Cortex of kidney (tissue), 1 donor: ENCODE results near the gene NEU2.

Source experiments
- DNase-seq: peaks from one replicate; lab custom pipeline; 2025; lab: John Stamatoyannopoulos, UW

Gene NEU2

GRCh38 chr2:233032551-233033320 is at the start of gene NEU2:
NEU2 (plus strand) TSS chr2:233032672; CDS start chr2:233032672, 0 bp downstream.
- no peak for DNase-seq

GRCh38 chr2:232982926-232983668 is 49.4 kb upstream of the NEU2 start:
- no peak for DNase-seq

DNA sequence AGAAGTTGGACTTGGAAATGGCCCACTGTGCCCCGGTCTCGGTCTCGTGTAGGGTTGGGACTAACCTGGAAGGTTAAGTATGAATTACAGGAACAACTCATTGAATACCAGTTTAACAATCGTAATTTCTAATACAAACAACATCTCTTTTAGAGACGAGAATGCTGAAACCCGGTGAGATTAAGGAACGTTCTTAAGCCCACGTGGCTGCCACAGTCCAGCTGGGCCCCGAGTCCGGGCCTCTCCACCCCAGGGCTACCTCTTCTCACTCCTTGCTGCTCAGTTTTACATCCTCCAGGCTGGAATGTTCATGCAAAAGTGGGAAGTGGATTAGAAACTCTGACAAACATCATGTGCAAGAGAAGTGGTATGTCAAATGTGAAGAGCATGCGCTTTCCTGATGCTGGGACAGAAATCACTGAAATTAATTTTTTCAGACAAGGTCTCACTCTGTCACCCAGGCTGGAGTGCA is 48.8 kb upstream of the NEU2 start:
- no peak for DNase-seq

DNA sequence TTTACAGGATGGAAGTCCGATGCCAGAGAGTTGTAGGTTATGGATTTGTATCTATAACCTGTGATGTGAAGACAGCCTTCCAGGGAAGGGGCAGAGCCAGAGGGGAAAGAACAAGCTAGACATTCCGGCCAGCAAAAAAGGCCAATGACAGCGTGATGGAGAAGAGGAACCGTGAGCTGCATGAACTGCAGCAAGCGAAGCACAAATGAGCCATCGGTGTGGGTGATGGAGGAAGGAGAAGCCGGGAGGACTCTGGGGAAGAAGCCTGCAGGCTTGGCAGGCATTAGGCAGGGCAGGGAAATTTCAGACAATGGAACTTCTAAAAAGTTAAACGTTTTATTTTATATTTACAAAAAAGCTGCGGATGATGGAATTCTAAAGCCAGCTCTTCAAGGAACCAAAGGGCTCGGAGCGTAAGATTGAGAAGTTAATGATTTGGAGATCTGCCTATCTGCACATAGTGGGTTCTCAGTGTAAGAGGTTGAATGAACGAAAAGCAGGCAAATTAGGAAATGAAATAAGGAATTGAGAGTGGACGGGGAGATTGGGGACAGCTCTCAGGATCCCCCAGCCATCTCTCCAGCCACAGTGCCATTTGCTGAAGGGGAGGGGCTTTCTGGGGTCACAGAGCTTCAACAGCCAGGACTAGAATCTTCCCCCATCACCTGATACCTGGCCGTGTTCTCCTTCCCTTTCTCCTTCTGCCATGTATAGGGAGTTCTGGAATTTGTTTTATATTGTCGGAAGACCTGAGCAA is 47.8 kb upstream of the NEU2 start:
- no peak for DNase-seq

GRCh38 chr2:232986155-232986554 is 46.3 kb upstream of the NEU2 start:
- no peak for DNase-seq

GRCh38 chr2:232993231-232993821 is 39.1 kb upstream of the NEU2 start:
- DNase-seq, result no peak

GRCh38 chr2:232994446-232994845 is 38.0 kb upstream of the NEU2 start:
- no peak for DNase-seq

DNA sequence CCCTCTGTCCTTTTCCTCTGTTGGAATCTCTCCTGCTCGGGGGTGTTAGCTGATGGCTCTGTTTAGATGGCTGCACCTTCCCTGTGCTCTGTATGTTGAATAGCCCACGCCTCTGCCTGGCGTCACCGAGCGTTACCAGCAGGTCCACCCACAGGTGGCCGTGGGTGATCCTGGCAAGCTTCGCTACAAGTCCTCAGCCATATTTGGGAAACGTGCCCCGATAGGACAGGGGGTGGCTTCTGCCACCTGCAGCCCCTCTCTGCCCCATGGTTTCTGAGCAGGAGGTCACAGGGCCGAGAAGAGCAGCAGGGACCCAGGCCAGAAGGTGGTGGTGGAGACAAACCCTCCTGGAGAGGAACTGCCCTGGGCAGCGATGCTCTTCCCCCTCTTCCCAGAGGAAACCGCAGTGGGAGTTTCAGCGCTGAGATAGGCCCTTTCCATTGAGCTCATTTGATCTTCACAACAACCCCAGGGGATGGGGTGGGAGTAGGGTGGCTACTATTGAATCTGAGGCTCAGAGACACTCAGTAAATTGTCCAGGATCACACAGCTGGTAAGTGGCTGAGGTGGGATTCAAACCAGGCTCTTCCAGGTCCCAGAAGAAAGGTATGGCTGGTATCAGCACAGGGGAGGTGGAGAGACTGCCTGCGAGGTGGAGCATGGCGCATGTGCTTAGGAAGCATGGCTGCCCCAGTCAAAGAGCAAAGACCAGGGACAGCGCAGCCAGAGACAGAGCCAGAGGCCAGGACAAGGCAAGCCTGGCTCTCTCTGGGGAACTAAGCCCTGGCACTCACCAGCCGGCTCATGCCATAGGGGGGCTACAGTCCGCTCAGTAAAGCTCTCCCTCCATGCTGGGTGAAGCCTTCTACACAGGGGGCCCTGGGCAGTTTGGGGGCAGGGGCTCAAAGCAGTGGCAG is 34.5 kb upstream of the NEU2 start:
- DNase-seq, result no peak

DNA sequence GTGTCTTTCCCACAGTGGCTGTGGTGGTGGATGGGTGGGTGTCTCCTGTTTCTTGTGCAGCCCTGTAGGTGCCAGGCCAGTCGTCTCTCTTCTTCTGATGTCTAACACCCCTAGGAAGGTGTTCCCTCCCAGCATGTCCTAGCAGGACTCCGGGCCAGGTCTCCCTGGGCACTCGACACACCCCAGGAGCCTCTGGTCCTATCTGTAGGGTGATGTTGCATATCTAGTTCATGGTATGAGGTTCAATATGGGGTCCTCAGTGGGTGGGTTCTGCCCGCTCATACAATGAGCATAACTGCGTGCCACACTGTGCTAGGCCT is 33.8 kb upstream of the NEU2 start:
- DNase-seq, result no peak

- no peak for DNase-seq
Observed at GRCh38 chr2:232999354-232999753, 33.1 kb upstream of the NEU2 start.

GRCh38 chr2:233000886-233001750 is 31.4 kb upstream of the NEU2 start:
- no peak for DNase-seq

DNA sequence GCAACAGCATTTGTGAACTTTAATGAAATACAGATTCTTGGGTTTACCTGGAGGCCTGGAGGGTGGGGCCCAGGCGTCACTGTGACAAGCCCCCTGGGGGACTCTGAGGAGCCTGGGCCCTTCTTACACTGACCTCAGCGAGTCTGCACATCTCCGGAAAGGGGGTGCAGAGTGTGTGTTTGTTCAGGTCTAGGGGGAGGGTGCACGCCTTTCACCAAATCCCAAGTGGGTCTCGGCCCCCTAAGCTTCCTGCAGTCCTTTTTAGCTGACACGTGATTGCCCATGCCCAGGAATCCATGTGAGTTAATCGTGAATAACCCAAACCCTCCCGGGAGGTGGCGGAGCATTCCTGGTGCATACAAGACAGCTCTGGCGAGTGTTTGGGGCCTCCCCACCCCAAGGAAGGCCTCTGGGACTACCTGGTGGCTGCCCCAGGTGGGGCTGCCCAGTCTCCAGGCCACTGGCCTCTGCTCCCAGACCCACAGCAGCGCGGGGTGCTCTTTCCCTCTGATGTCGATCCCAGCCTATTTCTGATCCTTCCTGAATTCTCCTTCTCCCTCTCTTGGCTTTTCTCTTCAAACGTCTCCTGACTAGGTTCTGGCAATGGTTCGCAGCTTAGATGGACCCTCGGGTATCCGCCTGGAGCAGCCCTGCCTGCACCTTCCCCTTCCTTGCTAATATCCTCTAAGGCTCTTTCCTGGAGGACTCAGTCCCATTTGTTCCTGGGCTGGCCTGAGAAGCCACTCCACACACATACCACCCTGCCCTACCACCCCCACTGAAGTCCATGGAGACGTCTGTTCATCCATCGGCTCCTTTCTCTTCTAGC is 29.4 kb upstream of the NEU2 start:
- no peak for DNase-seq

DNA sequence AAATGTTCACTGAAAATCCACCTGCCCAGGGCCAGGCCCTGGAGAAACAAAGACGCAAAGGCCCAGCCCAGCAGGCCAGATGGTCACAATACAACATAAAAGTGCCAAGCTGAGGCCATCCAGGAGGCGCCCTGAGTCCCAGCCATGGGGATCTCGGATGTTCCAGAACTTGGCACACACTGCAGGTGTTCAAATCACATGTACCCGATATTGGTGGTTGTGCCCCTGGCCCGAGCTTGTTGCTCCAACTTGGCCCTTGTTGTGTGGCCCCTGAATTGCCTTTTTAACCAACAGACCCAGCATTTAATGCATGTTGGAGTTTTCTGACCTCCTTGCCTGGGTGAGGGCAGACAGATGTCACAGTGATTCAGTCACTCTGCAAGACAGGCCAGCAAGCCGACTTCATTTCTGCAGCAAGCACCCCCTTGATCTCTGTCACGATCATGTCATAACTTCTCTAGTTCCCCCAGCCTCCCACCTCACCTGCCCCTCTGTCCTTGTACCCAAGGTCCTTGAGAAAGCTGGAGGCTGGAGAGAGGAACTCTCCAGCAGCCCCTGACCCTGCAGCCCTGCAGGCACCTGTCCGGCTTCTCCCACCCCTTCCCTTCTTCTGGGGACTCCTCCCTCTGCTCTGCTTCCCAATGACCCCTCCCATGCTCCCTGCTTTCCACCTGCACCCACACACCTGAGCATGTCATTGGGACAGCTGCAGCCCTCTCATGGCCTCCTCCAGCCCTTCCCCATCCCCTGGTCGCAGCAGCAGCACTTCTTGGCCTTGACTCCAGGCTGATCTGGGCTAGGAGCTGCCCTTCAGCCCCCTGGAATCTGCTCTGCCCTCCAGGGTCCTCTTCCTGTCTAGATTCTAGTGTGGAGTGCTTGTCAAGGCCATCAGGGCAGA is 28.6 kb upstream of the NEU2 start:
- DNase-seq, result no peak

GRCh38 chr2:233005096-233005495 is 27.4 kb upstream of the NEU2 start:
- no peak for DNase-seq

DNA sequence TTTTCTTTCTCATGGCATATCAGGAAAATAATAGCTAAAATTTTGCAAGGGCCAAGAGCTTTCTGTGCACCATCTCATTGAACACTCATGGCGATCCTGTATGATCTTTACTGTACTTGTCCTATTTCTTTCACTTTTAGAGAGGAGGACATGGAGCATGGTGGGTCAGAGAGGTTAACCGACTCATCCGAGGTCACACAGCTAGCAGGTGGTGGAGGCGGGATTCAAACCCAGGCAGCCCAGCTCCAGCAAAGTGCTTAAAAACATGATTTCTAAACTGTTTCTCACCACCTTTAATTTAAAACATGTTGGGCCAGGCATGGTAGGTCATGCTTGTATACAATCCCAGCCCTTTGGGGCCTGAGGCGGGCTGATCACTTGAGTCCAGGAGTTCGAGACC is 25.8 kb upstream of the NEU2 start:
- DNase-seq, result no peak

- no peak for DNase-seq
Observed at GRCh38 chr2:233007270-233007669, 25.2 kb upstream of the NEU2 start.

GRCh38 chr2:233007739-233008138 is 24.7 kb upstream of the NEU2 start:
- DNase-seq, result no peak

DNA sequence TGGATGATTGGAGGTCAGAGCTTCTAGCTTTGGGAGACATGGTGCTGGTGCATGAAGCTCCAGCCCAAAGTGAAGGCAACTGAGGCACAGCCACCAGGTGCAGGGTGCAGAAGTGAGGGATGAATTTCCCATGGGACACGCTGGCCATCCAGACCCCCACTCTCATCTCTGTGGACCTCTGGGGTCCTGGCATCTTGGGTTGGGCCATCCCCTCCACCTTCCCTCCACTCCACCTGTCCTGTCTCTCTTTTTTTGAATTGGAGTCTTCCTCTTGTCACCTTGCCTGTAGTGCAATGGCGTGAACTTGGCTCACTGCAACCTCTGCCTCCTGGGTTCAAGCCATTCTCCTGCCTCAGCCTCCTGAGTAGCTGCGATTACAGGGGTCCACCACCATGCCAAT is 22.8 kb upstream of the NEU2 start:
- DNase-seq, result no peak
